ENCODE results near the gene SLC15A5. TPM values are rescaled to one million over a fixed set of nuclear protein-coding genes. Genes with fewer than 3 reads are reported as not detected.

SLC15A5 gene
- total and polyA plus RNA-seq, 2 of the 8 experiments (the other 6 are each of a cell fraction or from before 2014, with no cell fraction given): not detected

GRCh38 chr12:16245209-16245608 is 32.3 kb downstream of the SLC15A5 start:
- no peak overlapping the region for H2AK5ac ChIP-seq (ENCODE audit: low read depth, low read length)
- H3K23me2 ChIP-seq (ENCODE audit: low read depth, low read length): no peaks in the 10 kb centered on the region
- no peak overlapping the region for H3K18ac ChIP-seq (ENCODE audit: extremely low read depth, low read length)
- H2BK15ac ChIP-seq (ENCODE audit: low read length): no peak overlapping the region
- no peak overlapping the region for H4K5ac ChIP-seq (ENCODE audit: insufficient read length, low read depth, low read length)
- no peak overlapping the region for H4K8ac ChIP-seq (ENCODE audit: extremely low read depth, insufficient read depth, low read length)
- H3K4me2 ChIP-seq (ENCODE audit: insufficient read depth in 1 of 2, low read depth in 2 of 2, low read length in 2 of 2): no peak overlapping the region
- DNase-seq (ENCODE audit: low read depth in 1 of 2, low spot score in 2 of 2): no peak
- H3K23ac ChIP-seq (ENCODE audit: insufficient read length): no peak overlapping the region
- no peak overlapping the region for H3K27ac ChIP-seq (ENCODE audit: low read depth, low read length)
- no peak overlapping the region for H3K14ac ChIP-seq (ENCODE audit: insufficient read length)
- no peak overlapping the region for H2BK20ac ChIP-seq (ENCODE audit: low read length)
- H3K4me1 ChIP-seq (replicated peaks in 1 of 4; ENCODE audit: control insufficient read depth in 3 of 4, insufficient read depth in 4 of 4, low read length in 3 of 4): no peaks in the 10 kb centered on the region
- TF ChIP-seq KDM5A (IDR thresholded peaks at IDR 0.05; ENCODE audit: low read length) (no peak), RNF2 (IDR thresholded peaks at IDR 0.05; ENCODE audit: borderline replicate concordance, low read depth, low read length, missing control alignments, poor library complexity, severe bottlenecking) (no peak)
- H3K4ac ChIP-seq (replicated peaks; ENCODE audit: insufficient read length, low read depth, low read length): no peak overlapping the region
- H3K4me3 ChIP-seq (ENCODE audit: extremely low read depth in 1 of 4, insufficient read depth in 2 of 4, low read depth in 3 of 4, low read length in 4 of 4): no peak overlapping the region
- no peaks in the 10 kb centered on the region for H3K36me3 ChIP-seq (ENCODE audit: control insufficient read depth in 2 of 4, insufficient read depth in 4 of 4, low read length in 3 of 4)
- no peak overlapping the region for H2AFZ ChIP-seq (ENCODE audit: low read length)
- H2BK5ac ChIP-seq (ENCODE audit: low read depth, low read length): no peak overlapping the region
- H4K91ac ChIP-seq (replicated peaks; ENCODE audit: insufficient read length, low read length): no peak overlapping the region
- H2BK12ac ChIP-seq (ENCODE audit: low read depth, low read length): no peak overlapping the region
- H3K79me1 ChIP-seq (ENCODE audit: low read depth, low read length): no peaks in the 10 kb centered on the region
- no peaks in the 10 kb centered on the region for H4K20me1 ChIP-seq (replicated peaks in 1 of 2; ENCODE audit: control insufficient read depth in 1 of 2, insufficient read depth in 2 of 2, low read length in 2 of 2)
- H3K9me3 ChIP-seq (ENCODE audit: insufficient read depth in 2 of 2, low read depth in 1 of 2, low read length in 1 of 2): no peaks in the 10 kb centered on the region
- ChIA-PET CTCF (ENCODE audit: partially characterized antibody) (no interaction called here), POLR2A (ENCODE audit: partially characterized antibody) (no interaction called here)
- H3K56ac ChIP-seq (replicated peaks; ENCODE audit: insufficient read length, low read depth, low read length): no peak overlapping the region
- H3K9ac ChIP-seq (replicated peaks in 1 of 4; ENCODE audit: extremely low read depth in 1 of 4, low read depth in 3 of 4, low read length in 3 of 4): no peak overlapping the region
- H3K79me2 ChIP-seq (ENCODE audit: control insufficient read depth in 1 of 2, insufficient read depth in 2 of 2, low read length in 2 of 2): no peaks in the 10 kb centered on the region
- no peak for FAIRE-seq
- WGBS, 2 experiments (ENCODE audit: extremely low coverage in 1 of 2, insufficient coverage in 1 of 2, insufficient read length in 1 of 2, insufficient replicate concordance in 2 of 2, low coverage in 1 of 2, low lambda C conversion rate in 2 of 2, missing lambda C conversion rate in 1 of 2): 98% methylated on average over 3 of the region's 3 CpGs; no CpG with 5 or more reads in 1 of the 2 experiments
- H2BK120ac ChIP-seq (replicated peaks; ENCODE audit: low read depth, low read length): no peak overlapping the region
- no peaks in the 10 kb centered on the region for H3K27me3 ChIP-seq (replicated peaks in 1 of 4; ENCODE audit: control insufficient read depth in 3 of 4, extremely low read depth in 1 of 4, insufficient read depth in 3 of 4, low read length in 3 of 4)

All from H1 (cell line).